NCI-H146 (cell line): ENCODE results near the gene MEX3A.
"Not testable (repeated sequence)": the region's sequence is repeated elsewhere in the genome, so short reads cannot be mapped to it uniquely, and the experiment has no call there.

Experiments used
- DNase-seq: peaks from one replicate; lab custom pipeline; 2025; lab: John Stamatoyannopoulos, UW

The MEX3A gene

GRCh38 chr1:156078728-156079127, 3.5 kb downstream of the MEX3A start:
- no peak for DNase-seq

- no peak for DNase-seq
Measured at GRCh38 chr1:156077430-156077760, 4.9 kb downstream of the MEX3A start.

- DNase-seq: no peak
Measured at GRCh38 chr1:156076609-156077429, 5.4 kb downstream of the MEX3A start.

- no peak for DNase-seq
Measured at GRCh38 chr1:156075775-156076204, 6.5 kb downstream of the MEX3A start.

- DNase-seq: no peak
Measured at GRCh38 chr1:156075162-156075561, 7.1 kb downstream of the MEX3A start.

- no peak for DNase-seq
Measured at GRCh38 chr1:156074661-156075060, 7.6 kb downstream of the MEX3A start.

- DNase-seq: no peak
Measured at GRCh38 chr1:156073740-156074139, 8.5 kb downstream of the MEX3A start.

- no peak for DNase-seq
Measured at GRCh38 chr1:156073110-156073687, 9.1 kb downstream of the MEX3A start.

GRCh38 chr1:156072251-156072650, 10.0 kb downstream of the MEX3A start:
- DNase-seq: no peak

- not testable (repeated sequence) for DNase-seq
Measured at GRCh38 chr1:156071332-156071816, 10.9 kb downstream of the MEX3A start.

GRCh38 chr1:156070548-156070947, 11.7 kb downstream of the MEX3A start:
- DNase-seq: no peak

GRCh38 chr1:156069490-156070455, 12.5 kb downstream of the MEX3A start:
- DNase-seq: no peak

GRCh38 chr1:156067262-156067661, 15.0 kb downstream of the MEX3A start:
- no peak for DNase-seq

GRCh38 chr1:156065871-156066270, 16.4 kb downstream of the MEX3A start:
- no peak for DNase-seq

- no peak for DNase-seq
Measured at GRCh38 chr1:156065212-156065611, 17.1 kb downstream of the MEX3A start.

GRCh38 chr1:156064615-156065014, 17.6 kb downstream of the MEX3A start:
- DNase-seq: no peak

- DNase-seq: no peak
Measured at GRCh38 chr1:156063997-156064285, 18.3 kb downstream of the MEX3A start.

GRCh38 chr1:156062189-156062588, 20.1 kb downstream of the MEX3A start:
- DNase-seq: no peak

GRCh38 chr1:156060937-156061636, 21.2 kb downstream of the MEX3A start, which contains the start of gene RAB25:
Gene RAB25, plus strand, starts transcription at chr1:156061160. Its CDS starts 241 bp downstream, at chr1:156061401.
- DNase-seq: peak; percentile 12

GRCh38 chr1:156056326-156056849, 25.9 kb downstream of the MEX3A start:
- no peak for DNase-seq

GRCh38 chr1:156055281-156056048, 26.8 kb downstream of the MEX3A start:
- no peak for DNase-seq
